WTC11 (cell line): ENCODE measurements around the gene CHKA. TPM values are rescaled to one million over a fixed set of nuclear protein-coding genes. Genes with fewer than 3 reads are reported as not detected.

Experiments used
- ATAC-seq: fragments of 200-7000 bp; cut with Tn5 transposase; 2 replicates; pipeline ENCODE4 v1.10.0; 2021; ENCODE audit warnings: mild to moderate bottlenecking, moderate library complexity
- CTCF ChIA-PET: fragments of 300-600 bp; sonication (Branson Sonifier 250); formaldehyde crosslinking; loops from one replicate; lab custom pipeline; 2021; ENCODE audit warnings: antibody characterized with exemption; lab: Charles Lee
- POLR2A ChIA-PET: fragments of 350-600 bp; sonication (Branson Sonifier 250); formaldehyde crosslinking; loops from one replicate; lab custom pipeline; 2021; ENCODE audit warnings: antibody characterized with exemption; lab: Charles Lee
- DNase-seq: peaks from one replicate; pipeline ENCODE4 v3.0.0; 2021; ENCODE audit warnings: low spot score
- H3K27ac Mint-ChIP-seq: 2 replicates; pipeline ENCODE4 v1.8.0; 2021; ENCODE audit warnings: mixed read lengths
- H3K27me3 Mint-ChIP-seq: 2 replicates; pipeline ENCODE4 v1.8.0; 2021; ENCODE audit warnings: low read depth, mild to moderate bottlenecking, moderate library complexity, mixed read lengths
- H3K36me3 Mint-ChIP-seq: 2 replicates; pipeline ENCODE4 v1.8.0; 2021; ENCODE audit warnings: mixed read lengths
- H3K4me1 Mint-ChIP-seq: 2 replicates; pipeline ENCODE4 v1.8.0; 2022; ENCODE audit warnings: mixed read lengths
- H3K4me3 Mint-ChIP-seq: 2 replicates; pipeline ENCODE4 v1.8.0; 2021; ENCODE audit warnings: mild to moderate bottlenecking, moderate library complexity, mixed read lengths
- H3K9me3 Mint-ChIP-seq: 2 replicates; pipeline ENCODE4 v1.8.0; 2021; ENCODE audit warnings: mixed read lengths
- CREM ChIP-seq: sonication (generic); formaldehyde crosslinking; IDR thresholded peaks from 2 replicates; pipeline ENCODE4 v1.8.1; 2022; ENCODE audit warnings: mild to moderate bottlenecking, missing genetic modification reagents, moderate library complexity
- GRHL2 ChIP-seq: fragments of 250-450 bp; sonication (Bioruptor Pico); IDR thresholded peaks from 2 replicates; pipeline ENCODE4 v1.8.0; 2022; ENCODE audit warnings: mild to moderate bottlenecking, moderate library complexity; ENCODE audit not compliant: insufficient replicate concordance, severe bottlenecking
- MYBL2 ChIP-seq: sonication (generic); formaldehyde crosslinking; IDR thresholded peaks from 2 replicates; pipeline ENCODE4 v1.8.1; 2023; ENCODE audit warnings: mild to moderate bottlenecking, moderate library complexity, missing genetic modification reagents
- SP1 ChIP-seq: sonication (generic); formaldehyde crosslinking; conservative IDR thresholded peaks from 2 replicates; pipeline ENCODE4 v1.8.1; 2022; ENCODE audit warnings: missing genetic modification reagents
- TEAD1 ChIP-seq: sonication (generic); formaldehyde crosslinking; IDR thresholded peaks from 2 replicates; pipeline ENCODE4 v1.8.0; 2022; ENCODE audit warnings: mild to moderate bottlenecking, missing genetic modification reagents
- ZBTB21 ChIP-seq: sonication (generic); formaldehyde crosslinking; IDR thresholded peaks from 2 replicates; pipeline ENCODE4 v1.8.1; 2023; ENCODE audit warnings: mild to moderate bottlenecking, missing genetic modification reagents, borderline replicate concordance
- total RNA-seq: library from RNA; stranded (reverse); gene quantifications from 3 replicates; pipeline ENCODE4 v1.2.3, GENCODE V29; 2021
- TF ChIP-seq, protein P1 (sequence below): sonication (generic); formaldehyde crosslinking; IDR thresholded peaks from 2 replicates; pipeline ENCODE4 v1.8.0; 2022; ENCODE audit warnings: mild to moderate bottlenecking, missing genetic modification reagents
- TF ChIP-seq, protein P2 (sequence below): fragments of 200-600 bp; IDR thresholded peaks from 2 replicates; pipeline ENCODE4 v1.8.0; 2022; ENCODE audit warnings: antibody characterized with exemption
- TF ChIP-seq, protein P3 (sequence below): fragments of 250-450 bp; sonication (Bioruptor Pico); IDR thresholded peaks from 2 replicates; pipeline ENCODE4 v1.9.0; 2021; ENCODE audit warnings: mild to moderate bottlenecking
- TF ChIP-seq, protein P4 (sequence below): sonication (generic); formaldehyde crosslinking; IDR thresholded peaks from 2 replicates; pipeline ENCODE4 v1.8.1; 2022; ENCODE audit warnings: low read depth, mild to moderate bottlenecking, moderate library complexity, missing genetic modification reagents, borderline replicate concordance
- TF ChIP-seq, protein P5 (sequence below): sonication (generic); formaldehyde crosslinking; IDR thresholded peaks from 2 replicates; pipeline ENCODE4 v1.8.0; 2023; ENCODE audit warnings: missing genetic modification reagents
- TF ChIP-seq, protein P6 (sequence below): sonication (generic); formaldehyde crosslinking; IDR thresholded peaks from 2 replicates; pipeline ENCODE4 v1.8.1; 2022; ENCODE audit warnings: missing genetic modification reagents, borderline replicate concordance
- TF ChIP-seq, protein P7 (sequence below): sonication (generic); formaldehyde crosslinking; IDR thresholded peaks from 2 replicates; pipeline ENCODE4 v1.8.1; 2022; ENCODE audit warnings: mild to moderate bottlenecking, moderate library complexity, missing genetic modification reagents

The CHKA gene
- total RNA-seq, 1 experiment from 2014 or later = 76.1 TPM

DNA sequence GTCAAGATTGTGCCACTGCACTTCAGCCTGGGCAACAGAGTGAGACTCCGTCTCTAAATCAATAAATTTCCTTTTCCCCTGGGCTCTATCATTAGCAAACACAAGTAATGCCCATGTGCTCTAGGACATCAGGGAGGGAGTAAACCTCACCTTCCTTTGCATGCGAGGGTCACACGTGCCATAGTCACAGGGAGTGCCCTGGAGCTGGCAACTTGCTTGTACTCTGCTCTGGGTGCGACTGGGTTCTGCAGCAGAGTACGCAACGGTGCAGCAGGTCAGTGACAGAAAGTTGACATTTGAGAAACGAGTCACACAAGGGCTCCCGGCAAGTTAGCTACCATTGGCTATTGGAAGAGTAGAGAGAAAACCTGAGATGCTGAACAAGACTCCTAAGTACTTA, 32.6 kb upstream of the CHKA start (continued):
- no peak for TF ChIP-seq MYBL2
- no peak for TF ChIP-seq CREM
- TF ChIP-seq GRHL2 (CRISPR knock-in tag) = no peak
- TF ChIP-seq, protein P1, sequence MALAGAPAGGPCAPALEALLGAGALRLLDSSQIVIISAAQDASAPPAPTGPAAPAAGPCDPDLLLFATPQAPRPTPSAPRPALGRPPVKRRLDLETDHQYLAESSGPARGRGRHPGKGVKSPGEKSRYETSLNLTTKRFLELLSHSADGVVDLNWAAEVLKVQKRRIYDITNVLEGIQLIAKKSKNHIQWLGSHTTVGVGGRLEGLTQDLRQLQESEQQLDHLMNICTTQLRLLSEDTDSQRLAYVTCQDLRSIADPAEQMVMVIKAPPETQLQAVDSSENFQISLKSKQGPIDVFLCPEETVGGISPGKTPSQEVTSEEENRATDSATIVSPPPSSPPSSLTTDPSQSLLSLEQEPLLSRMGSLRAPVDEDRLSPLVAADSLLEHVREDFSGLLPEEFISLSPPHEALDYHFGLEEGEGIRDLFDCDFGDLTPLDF (CRISPR knock-in tag) = no peak

DNA sequence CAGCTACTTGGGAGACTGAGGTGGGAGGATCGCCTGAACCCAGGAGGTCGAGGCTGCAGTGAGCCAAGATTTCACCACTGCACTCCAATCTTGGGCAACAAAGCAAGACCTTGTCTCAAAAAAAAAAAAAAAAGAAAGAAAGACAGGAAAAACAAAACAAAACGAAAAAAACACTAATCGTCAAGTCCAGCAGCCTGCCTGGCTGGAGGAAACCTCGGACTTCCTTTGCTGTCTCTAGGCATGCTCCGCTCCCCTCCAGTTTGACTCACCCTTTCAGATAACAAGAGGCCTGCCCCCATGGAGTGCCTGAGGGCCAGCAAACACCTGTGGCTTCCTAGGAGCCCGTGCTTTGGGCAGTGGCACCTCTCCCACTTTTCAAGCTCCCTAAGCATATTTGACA, 28.8 kb upstream of the CHKA start:
- Mint-ChIP-seq H3K4me1 (0 out of 2 replicates have a peak, but pooled peaks cover 3% of the 10 kb centered on the region), H3K27ac (no peak overlapping the region), H3K27me3 (no peaks in the 10 kb centered on the region; the same call in 1 of the 2 replicates), H3K9me3 (no peaks in the 10 kb centered on the region), H3K4me3 (no peak overlapping the region), H3K36me3 (no peaks in the 10 kb centered on the region)
- CTCF ChIA-PET = interaction anchor here (0.7 to 1.2 kb wide), 2 partner anchors 59 to 71 kb away, joined by 3 to 4 read pairs; no protein-coding TSS in a partner anchor
- ATAC-seq (no peak; the same call in 1 of the 2 replicates), DNase-seq (no peak)
- TF ChIP-seq, protein P2, sequence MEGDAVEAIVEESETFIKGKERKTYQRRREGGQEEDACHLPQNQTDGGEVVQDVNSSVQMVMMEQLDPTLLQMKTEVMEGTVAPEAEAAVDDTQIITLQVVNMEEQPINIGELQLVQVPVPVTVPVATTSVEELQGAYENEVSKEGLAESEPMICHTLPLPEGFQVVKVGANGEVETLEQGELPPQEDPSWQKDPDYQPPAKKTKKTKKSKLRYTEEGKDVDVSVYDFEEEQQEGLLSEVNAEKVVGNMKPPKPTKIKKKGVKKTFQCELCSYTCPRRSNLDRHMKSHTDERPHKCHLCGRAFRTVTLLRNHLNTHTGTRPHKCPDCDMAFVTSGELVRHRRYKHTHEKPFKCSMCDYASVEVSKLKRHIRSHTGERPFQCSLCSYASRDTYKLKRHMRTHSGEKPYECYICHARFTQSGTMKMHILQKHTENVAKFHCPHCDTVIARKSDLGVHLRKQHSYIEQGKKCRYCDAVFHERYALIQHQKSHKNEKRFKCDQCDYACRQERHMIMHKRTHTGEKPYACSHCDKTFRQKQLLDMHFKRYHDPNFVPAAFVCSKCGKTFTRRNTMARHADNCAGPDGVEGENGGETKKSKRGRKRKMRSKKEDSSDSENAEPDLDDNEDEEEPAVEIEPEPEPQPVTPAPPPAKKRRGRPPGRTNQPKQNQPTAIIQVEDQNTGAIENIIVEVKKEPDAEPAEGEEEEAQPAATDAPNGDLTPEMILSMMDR = no peak
- TF ChIP-seq ZBTB21 (CRISPR knock-in tag) = no peak
- TF ChIP-seq, protein P3, sequence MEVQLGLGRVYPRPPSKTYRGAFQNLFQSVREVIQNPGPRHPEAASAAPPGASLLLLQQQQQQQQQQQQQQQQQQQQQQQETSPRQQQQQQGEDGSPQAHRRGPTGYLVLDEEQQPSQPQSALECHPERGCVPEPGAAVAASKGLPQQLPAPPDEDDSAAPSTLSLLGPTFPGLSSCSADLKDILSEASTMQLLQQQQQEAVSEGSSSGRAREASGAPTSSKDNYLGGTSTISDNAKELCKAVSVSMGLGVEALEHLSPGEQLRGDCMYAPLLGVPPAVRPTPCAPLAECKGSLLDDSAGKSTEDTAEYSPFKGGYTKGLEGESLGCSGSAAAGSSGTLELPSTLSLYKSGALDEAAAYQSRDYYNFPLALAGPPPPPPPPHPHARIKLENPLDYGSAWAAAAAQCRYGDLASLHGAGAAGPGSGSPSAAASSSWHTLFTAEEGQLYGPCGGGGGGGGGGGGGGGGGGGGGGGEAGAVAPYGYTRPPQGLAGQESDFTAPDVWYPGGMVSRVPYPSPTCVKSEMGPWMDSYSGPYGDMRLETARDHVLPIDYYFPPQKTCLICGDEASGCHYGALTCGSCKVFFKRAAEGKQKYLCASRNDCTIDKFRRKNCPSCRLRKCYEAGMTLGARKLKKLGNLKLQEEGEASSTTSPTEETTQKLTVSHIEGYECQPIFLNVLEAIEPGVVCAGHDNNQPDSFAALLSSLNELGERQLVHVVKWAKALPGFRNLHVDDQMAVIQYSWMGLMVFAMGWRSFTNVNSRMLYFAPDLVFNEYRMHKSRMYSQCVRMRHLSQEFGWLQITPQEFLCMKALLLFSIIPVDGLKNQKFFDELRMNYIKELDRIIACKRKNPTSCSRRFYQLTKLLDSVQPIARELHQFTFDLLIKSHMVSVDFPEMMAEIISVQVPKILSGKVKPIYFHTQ (CRISPR knock-in tag) = no peak
- no peak for TF ChIP-seq TEAD1
- TF ChIP-seq SP1 (CRISPR knock-in tag) = no peak
- TF ChIP-seq, protein P4, sequence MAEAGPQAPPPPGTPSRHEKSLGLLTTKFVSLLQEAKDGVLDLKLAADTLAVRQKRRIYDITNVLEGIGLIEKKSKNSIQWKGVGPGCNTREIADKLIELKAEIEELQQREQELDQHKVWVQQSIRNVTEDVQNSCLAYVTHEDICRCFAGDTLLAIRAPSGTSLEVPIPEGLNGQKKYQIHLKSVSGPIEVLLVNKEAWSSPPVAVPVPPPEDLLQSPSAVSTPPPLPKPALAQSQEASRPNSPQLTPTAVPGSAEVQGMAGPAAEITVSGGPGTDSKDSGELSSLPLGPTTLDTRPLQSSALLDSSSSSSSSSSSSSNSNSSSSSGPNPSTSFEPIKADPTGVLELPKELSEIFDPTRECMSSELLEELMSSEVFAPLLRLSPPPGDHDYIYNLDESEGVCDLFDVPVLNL = no peak
- TF ChIP-seq, protein P5, sequence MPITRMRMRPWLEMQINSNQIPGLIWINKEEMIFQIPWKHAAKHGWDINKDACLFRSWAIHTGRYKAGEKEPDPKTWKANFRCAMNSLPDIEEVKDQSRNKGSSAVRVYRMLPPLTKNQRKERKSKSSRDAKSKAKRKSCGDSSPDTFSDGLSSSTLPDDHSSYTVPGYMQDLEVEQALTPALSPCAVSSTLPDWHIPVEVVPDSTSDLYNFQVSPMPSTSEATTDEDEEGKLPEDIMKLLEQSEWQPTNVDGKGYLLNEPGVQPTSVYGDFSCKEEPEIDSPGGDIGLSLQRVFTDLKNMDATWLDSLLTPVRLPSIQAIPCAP (CRISPR knock-in tag) = no peak
- TF ChIP-seq, protein P6, sequence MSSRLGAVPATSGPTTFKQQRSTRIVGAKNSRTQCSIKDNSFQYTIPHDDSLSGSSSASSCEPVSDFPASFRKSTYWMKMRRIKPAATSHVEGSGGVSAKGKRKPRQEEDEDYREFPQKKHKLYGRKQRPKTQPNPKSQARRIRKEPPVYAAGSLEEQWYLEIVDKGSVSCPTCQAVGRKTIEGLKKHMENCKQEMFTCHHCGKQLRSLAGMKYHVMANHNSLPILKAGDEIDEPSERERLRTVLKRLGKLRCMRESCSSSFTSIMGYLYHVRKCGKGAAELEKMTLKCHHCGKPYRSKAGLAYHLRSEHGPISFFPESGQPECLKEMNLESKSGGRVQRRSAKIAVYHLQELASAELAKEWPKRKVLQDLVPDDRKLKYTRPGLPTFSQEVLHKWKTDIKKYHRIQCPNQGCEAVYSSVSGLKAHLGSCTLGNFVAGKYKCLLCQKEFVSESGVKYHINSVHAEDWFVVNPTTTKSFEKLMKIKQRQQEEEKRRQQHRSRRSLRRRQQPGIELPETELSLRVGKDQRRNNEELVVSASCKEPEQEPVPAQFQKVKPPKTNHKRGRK (CRISPR knock-in tag) = no peak
- TF ChIP-seq, protein P7, sequence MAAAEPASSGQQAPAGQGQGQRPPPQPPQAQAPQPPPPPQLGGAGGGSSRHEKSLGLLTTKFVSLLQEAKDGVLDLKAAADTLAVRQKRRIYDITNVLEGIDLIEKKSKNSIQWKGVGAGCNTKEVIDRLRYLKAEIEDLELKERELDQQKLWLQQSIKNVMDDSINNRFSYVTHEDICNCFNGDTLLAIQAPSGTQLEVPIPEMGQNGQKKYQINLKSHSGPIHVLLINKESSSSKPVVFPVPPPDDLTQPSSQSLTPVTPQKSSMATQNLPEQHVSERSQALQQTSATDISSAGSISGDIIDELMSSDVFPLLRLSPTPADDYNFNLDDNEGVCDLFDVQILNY (CRISPR knock-in tag) = no peak
- POLR2A ChIA-PET = no interaction called here
